Calu3 (cell line): ENCODE data around the gene RAC2. TPM values are rescaled to one million over a fixed set of nuclear protein-coding genes. Genes with fewer than 3 reads are reported as not detected.

Source experiments
- BruUV-seq: library from RNA; stranded (reverse); fragments of 400-500 nt; replicated peaks from 2 replicates; lab custom pipeline; 2021; lab: Mats Ljungman, UMichigan
- CTCF ChIA-PET: fragments of 300-600 bp; sonication (Branson Sonifier 250); formaldehyde crosslinking; loops from one replicate; lab custom pipeline; 2022; ENCODE audit warnings: antibody characterized with exemption; lab: Charles Lee
- DNase-seq: peaks from one replicate; pipeline ENCODE4 v3.0.0; 2022
- H3K27ac Mint-ChIP-seq: one replicate; pipeline ENCODE4 v1.8.0; 2022; ENCODE audit warnings: mixed read lengths; ENCODE audit not compliant: unreplicated experiment
- H3K27me3 Mint-ChIP-seq: one replicate; pipeline ENCODE4 v1.8.0; 2022; ENCODE audit warnings: mixed read lengths; ENCODE audit not compliant: unreplicated experiment
- H3K36me3 Mint-ChIP-seq: one replicate; pipeline ENCODE4 v1.8.0; 2022; ENCODE audit warnings: mild to moderate bottlenecking, moderate library complexity, mixed read lengths; ENCODE audit not compliant: insufficient read depth, unreplicated experiment
- H3K4me1 Mint-ChIP-seq: one replicate; pipeline ENCODE4 v1.8.0; 2022; ENCODE audit warnings: mild to moderate bottlenecking, low read depth, mixed read lengths; ENCODE audit not compliant: unreplicated experiment
- H3K4me3 Mint-ChIP-seq: one replicate; pipeline ENCODE4 v1.8.0; 2022; ENCODE audit warnings: mild to moderate bottlenecking, low read depth, moderate library complexity, mixed read lengths; ENCODE audit not compliant: unreplicated experiment
- H3K9me3 Mint-ChIP-seq: one replicate; pipeline ENCODE4 v1.8.0; 2022; ENCODE audit warnings: low read depth, mixed read lengths; ENCODE audit not compliant: unreplicated experiment
- intact Hi-C: fragments of 100-400 bp; cut with micrococcal nuclease; formaldehyde crosslinking; loops from one replicate; pipeline ENCODE4 v1.10.0; 2022; ENCODE audit not compliant: unreplicated experiment
- total RNA-seq: library from RNA; stranded (reverse); gene quantifications from 2 replicates; pipeline ENCODE4 v1.2.3, GENCODE V29; 2022
- TF ChIP-seq, protein P1 (sequence below): fragments of 200-600 bp; IDR thresholded peaks from one replicate; pipeline ENCODE4 v1.8.0; 2022; ENCODE audit warnings: antibody characterized with exemption; ENCODE audit not compliant: unreplicated experiment

The RAC2 gene
- total RNA-seq, 1 experiment from 2014 or later, result 21.0 TPM

DNA sequence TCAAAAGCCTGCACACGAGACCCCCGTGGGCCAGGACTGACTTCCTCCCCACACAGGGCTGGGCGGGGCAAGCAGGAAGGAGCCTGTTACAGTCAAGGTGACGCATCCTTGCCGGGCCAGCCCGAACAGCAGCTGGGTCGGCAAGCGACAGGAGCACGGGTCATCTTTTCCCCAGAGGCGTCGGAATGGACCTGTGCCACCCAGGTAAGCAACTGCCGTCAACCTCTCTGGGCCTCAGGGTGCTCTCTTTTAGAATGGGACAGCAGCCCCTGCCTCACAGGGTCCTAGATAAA, 38.3 kb upstream of the RAC2 start, which contains the start of gene CYTH4:
CYTH4 (plus strand) TSS at position 124 of the 293 bp plus-strand sequence; CDS start at position 186, 62 bp downstream.
- Mint-ChIP-seq H3K36me3 (no peaks in the 10 kb centered on the region), H3K27ac (peak within 1 kb of the TSS; percentile 32), H3K4me3 (peak within 1 kb of the TSS; percentile 29), H3K27me3 (peaks cover 47% of the 10 kb centered on the region), H3K9me3 (no peaks in the 10 kb centered on the region), H3K4me1 (peaks cover 15% of the 10 kb centered on the region)
- CTCF ChIA-PET, result interaction anchor here (0.6 to 1.2 kb wide), 2 partner anchors 71 to 204 kb away, joined by 3 to 10 read pairs; no protein-coding TSS in a partner anchor
- BruUV-seq, result no TSS peak
- peak; percentile 70 for DNase-seq
- TF ChIP-seq, protein P1, sequence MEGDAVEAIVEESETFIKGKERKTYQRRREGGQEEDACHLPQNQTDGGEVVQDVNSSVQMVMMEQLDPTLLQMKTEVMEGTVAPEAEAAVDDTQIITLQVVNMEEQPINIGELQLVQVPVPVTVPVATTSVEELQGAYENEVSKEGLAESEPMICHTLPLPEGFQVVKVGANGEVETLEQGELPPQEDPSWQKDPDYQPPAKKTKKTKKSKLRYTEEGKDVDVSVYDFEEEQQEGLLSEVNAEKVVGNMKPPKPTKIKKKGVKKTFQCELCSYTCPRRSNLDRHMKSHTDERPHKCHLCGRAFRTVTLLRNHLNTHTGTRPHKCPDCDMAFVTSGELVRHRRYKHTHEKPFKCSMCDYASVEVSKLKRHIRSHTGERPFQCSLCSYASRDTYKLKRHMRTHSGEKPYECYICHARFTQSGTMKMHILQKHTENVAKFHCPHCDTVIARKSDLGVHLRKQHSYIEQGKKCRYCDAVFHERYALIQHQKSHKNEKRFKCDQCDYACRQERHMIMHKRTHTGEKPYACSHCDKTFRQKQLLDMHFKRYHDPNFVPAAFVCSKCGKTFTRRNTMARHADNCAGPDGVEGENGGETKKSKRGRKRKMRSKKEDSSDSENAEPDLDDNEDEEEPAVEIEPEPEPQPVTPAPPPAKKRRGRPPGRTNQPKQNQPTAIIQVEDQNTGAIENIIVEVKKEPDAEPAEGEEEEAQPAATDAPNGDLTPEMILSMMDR, result no peak
- intact Hi-C loops, result no loop called here

DNA sequence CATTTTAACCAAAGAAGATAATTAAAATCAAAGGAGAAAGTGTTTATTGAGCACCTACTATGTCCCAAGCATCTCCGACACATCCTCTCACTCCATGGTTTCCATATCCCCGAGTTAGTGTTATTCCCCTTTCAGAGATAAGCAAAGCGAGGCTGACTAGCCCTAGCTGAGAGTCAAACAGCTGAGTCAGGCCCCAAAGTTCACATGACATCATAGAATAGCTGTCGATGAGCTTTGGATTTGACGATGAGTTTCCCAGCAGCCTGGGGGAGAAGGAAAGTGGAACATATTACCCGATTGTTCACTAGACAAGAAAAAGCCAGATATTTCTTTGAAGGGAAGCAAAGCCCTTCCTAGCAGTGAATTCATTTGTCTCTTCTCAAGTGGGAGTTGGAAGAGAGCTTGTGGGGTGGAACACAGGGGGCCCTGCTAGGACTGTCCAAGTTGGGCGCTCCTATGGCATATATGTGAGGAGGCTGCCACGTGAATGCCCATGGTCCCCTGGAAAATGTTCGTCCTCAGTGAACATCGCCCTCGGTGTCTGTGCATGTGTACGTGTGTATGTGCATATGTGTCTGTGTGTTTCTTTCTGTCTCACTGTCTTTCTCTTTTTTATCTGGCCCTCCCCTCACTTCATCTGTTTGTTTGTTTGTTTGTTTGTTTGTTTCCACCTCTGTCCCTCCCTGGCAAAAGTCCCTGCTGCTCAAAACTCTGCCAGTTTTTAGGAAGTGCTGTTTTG, 37.7 kb upstream of the RAC2 start:
- H3K36me3 Mint-ChIP-seq, result no peaks in the 10 kb centered on the region
- no peak for DNase-seq
- peak overlapping the region; percentile 29 for H3K4me3 Mint-ChIP-seq
- H3K9me3 Mint-ChIP-seq, result no peaks in the 10 kb centered on the region
- CTCF ChIA-PET, result interaction anchor here (1.2 kb wide), 1 partner anchor 71 kb away, joined by 3 read pairs; no protein-coding TSS in a partner anchor
- peak overlapping the region; percentile 32 for H3K27ac Mint-ChIP-seq
- intact Hi-C loops, result no loop called here
- TF ChIP-seq, protein P1, result no peak
- BruUV-seq, result no TSS peak
- peaks cover 15% of the 10 kb centered on the region for H3K4me1 Mint-ChIP-seq
- peaks cover 42% of the 10 kb centered on the region for H3K27me3 Mint-ChIP-seq

DNA sequence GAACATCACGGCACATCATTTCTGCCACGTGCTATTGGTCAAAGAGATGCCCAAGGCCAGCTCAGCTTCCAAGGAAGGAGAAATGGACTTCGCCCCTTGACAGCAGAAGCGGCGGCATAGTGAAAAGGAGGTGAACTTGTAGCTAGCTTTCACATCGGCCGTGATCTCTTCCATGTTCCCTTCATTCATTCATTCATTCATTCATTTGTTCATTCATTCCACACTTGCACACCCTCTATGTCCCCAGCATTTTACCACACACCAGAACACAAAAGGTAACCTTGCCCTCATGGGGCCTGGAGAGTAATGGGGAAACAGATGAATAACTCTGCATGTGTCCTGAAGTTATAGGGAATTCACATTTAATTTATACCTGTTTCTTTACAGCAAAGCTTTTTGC, 37.1 kb upstream of the RAC2 start:
- TF ChIP-seq, protein P1, result no peak
- intact Hi-C loops, result no loop called here
- CTCF ChIA-PET, result no interaction called here

DNA sequence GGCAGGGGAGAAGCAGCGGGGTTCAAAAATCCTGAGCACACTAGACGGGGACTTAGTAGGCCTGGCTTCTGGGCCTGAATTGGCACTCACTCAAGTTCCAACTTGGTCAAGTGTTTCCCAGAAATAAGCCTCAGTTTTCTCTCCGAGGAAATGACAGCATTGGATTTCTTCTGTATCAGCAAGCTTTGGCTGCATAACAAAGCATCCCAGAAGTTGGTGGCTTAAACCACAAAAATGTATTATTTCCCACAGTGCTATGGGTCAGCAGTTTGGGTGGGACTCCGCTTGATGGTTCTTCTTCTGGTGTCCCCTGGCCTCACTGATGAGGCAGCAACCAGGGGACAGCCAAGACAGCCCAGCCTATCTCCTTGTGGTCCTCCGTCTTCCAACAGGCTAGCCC, 36.6 kb upstream of the RAC2 start:
- TF ChIP-seq, protein P1, result no peak
- Mint-ChIP-seq H3K9me3 (no peaks in the 10 kb centered on the region), H3K27ac (no peak overlapping the region), H3K36me3 (no peaks in the 10 kb centered on the region), H3K4me3 (no peak overlapping the region), H3K4me1 (peaks cover 15% of the 10 kb centered on the region), H3K27me3 (peaks cover 31% of the 10 kb centered on the region)
- intact Hi-C loops, result no loop called here
- CTCF ChIA-PET, result no interaction called here
- no peak for DNase-seq
- BruUV-seq, result no TSS peak

More for the DNA sequence above, 37.1 kb upstream of the RAC2 start:
- DNase-seq, result no peak
- no peaks in the 10 kb centered on the region for H3K9me3 Mint-ChIP-seq
- no peak overlapping the region for H3K4me3 Mint-ChIP-seq
- no peaks in the 10 kb centered on the region for H3K36me3 Mint-ChIP-seq
- peaks cover 36% of the 10 kb centered on the region for H3K27me3 Mint-ChIP-seq
- no TSS peak for BruUV-seq
- H3K27ac Mint-ChIP-seq, result no peak overlapping the region
- H3K4me1 Mint-ChIP-seq, result peaks cover 15% of the 10 kb centered on the region
